CD4-positive, alpha-beta T cell treated with Interleukin-12 subunit alpha and Interleukin-12 subunit beta, for 1 hour (primary cell): ENCODE results near the gene MAP3K20.
A peak's percentile ranks its signal among the peaks of the same experiment; 100 is the strongest.

Experiments
- DNase-seq: peaks from one replicate; pipeline ENCODE4 v3.0.0-alpha.2; 2020

MAP3K20 gene

GRCh38 chr2:173051463-173052215 lies 24.0 kb upstream of the MAP3K20 start:
- DNase-seq: no peak

GRCh38 chr2:173053043-173053699 lies 22.5 kb upstream of the MAP3K20 start:
- no peak for DNase-seq

DNA sequence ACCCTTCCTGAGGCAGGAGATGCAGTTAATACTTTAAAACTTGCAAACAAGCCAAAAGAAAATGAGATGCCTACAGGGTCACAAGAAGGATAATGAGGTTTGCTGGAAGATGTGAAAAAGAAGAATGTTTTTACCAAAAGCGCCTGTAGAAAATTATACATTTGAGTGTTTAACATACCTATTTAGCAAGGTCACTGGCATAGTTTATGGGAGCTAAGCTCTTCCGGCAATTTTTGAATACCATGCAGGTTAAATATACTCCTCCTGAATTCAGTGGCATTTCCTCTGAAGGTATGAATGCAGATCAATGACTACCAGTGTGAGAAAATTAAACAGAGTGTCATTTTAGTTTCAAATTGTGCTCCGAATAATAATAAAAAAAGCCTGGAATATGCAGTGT lies 21.2 kb upstream of the MAP3K20 start:
- no peak for DNase-seq

DNA sequence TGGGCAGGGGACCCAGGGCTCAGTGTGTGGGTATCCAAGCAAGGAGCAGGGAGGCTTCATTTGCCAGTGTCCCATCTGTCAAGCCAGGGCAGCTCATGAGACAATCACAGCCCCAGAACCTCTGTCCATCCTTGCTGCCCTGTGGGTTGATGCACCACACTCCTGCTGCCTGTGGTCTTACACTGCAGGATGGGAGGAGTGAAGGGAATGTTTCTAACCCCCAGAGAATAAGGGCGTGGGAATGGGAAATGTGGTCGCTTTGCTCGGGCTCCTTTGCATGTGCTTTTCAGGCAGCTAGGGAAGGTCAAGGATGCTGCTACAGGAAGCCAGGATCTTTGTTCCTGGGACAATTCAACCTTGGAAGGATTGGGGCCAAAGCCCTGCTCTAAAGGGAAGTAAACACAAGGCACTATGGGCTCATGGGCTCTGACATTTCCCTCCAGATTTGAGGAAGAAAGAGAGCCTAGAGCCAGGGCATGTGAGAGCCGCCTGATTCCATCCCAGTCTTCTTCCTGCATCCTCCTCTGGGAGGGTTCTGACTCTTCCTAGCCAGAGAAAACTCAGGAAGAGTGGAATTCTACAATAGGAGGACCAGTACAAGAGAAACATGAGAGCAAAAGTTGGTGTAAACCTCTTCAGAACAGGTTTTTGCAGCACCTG lies 18.8 kb upstream of the MAP3K20 start:
- DNase-seq: no peak

DNA sequence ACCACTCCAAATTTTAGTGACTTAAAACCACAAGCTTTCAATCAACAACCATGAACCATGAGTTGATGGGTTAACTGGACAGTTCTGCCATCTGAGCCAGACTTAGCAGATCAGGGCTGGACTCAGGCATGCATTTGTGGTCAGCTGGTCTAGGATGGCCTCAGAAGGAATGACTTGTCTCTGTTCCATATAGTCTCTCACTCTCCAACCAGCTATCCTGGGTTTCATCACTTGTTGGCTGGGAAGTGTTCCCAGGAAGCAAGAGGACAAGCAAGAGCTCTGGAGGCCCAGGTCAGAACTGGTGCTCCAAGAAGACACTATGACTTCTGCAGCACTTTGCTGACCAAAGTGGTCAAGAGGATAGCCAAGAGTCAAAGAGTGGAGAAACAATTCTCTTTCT lies 17.5 kb upstream of the MAP3K20 start:
- no peak for DNase-seq

DNA sequence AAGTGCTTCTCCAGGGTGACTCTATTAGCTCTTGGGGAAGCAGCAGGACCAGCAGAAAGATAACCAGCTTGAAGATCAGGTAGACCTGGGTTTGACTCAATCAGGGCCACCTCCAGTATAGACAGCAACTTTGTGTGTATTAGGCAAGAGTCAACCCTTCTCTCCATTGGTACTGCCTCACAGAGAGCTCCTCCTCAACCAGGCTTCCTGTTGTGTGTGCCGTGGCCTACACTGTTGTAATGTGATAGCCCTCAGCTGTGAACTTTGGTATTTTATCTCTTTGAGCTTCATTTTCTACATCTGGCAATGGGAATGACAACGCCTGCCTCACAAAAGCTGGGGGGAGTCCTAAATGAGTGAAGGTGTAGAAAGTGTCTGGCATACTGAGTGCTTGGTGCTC lies 17.0 kb upstream of the MAP3K20 start:
- DNase-seq: no peak

DNA sequence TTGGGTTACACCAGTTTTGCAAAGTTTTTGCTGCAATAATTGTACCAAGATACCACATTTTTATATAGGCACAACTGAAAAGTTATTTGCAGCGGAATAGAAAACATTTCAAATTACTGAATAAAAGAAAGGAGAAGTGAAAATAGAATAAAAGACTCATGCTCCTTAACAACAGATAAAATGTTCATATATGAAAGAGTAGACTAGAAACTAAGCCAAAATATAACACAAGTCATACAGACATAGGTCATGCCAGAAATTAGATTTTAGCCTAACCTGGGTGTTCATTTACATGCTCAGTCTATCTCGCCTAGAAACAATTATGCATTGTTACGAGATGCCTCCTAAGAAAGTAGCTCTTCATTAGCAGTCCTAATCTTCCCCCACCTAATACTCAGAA lies 16.4 kb upstream of the MAP3K20 start:
- no peak for DNase-seq

DNA sequence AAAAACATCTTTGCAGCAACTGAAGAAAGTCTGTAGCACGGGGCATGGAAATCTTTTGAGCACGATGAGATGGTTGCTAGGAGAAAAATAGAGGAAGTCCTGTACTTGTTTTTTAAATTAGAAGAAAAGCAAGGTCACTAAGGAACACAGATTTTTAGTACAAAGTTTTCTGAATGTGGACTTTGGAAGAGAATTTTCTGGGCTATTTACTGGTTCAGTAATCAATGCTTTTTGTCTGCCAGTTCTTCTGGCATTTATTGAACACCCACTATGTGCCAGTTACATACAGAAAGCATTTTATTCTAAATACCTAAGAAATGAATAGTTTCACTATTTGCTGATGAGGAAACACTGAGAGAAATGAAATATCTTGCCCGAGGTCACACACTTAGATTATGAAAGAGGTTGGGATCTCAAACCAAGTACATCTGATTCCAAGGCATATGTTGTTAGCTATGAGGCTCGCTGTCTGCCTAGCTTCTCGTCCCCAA lies 15.6 kb upstream of the MAP3K20 start:
- no peak for DNase-seq

GRCh38 chr2:173062801-173063200 lies 12.8 kb upstream of the MAP3K20 start:
- no peak for DNase-seq

DNA sequence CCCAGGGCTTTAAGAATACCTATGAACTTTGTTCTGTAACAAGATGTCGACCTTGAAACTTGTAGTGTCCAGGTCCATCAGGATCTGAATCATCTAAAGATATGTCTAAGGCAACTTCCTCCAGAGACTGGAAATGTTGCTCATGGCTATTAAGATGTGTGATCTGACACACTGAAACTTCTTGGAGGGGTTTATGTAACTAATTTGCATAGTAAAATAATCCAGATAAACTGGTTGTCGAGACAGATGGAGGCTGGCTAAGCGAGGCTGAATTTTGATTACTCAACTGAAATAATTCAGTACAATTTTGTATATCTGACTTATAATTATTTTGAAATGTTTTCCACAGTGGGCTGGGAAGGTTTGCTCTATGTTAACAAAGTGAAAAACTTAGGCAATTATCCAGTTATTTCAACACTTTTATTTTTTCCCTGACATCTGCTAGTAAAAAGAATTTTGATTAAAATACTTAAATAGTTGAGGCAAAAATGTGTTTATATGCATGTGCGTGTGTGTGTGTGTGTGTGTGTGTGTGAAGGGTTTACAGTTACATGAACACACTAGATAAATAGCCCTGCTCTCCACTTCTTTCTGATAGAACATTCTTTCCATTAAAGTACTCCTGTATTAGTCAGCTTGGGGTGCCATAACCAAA lies 11.4 kb upstream of the MAP3K20 start:
- no peak for DNase-seq

DNA sequence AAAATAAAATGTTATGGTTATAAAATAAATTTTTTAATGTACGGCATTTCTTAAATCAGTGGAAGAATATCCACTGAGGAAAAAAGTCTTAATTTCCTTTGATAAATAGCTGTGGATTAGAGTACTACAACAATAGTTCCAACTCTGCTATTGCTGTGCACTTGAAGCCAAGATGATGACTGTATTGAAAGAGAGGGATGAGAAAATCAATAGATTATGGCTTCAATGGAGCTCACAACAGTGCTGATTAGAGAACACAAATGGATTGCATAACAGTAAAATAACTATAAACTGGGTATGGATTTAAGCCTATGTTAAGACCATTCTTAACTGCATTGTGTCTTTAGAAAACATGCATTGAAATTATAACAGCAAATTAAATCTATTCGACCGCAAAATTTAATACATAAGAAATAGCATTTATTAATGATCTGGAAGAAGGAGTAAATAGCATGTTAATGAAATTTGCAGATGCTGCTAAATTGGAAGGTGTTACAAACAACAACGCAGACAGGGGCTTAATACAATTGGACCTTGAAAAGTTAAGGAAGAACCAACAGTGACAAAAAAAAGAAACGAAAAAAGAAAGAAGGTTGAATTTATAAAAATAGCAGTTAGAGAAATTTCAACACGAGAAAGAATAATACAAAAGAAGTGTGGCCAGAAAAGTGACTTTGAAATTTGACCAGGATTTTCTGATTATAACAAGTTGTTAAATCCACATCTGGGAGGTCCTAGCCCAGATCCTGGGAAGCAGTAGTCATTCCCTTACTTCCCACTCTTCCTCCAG lies 8.6 kb upstream of the MAP3K20 start:
- no peak for DNase-seq

- DNase-seq: no peak
Measured at GRCh38 chr2:173075056-173075780, 428 bp upstream of the MAP3K20 start.

DNA sequence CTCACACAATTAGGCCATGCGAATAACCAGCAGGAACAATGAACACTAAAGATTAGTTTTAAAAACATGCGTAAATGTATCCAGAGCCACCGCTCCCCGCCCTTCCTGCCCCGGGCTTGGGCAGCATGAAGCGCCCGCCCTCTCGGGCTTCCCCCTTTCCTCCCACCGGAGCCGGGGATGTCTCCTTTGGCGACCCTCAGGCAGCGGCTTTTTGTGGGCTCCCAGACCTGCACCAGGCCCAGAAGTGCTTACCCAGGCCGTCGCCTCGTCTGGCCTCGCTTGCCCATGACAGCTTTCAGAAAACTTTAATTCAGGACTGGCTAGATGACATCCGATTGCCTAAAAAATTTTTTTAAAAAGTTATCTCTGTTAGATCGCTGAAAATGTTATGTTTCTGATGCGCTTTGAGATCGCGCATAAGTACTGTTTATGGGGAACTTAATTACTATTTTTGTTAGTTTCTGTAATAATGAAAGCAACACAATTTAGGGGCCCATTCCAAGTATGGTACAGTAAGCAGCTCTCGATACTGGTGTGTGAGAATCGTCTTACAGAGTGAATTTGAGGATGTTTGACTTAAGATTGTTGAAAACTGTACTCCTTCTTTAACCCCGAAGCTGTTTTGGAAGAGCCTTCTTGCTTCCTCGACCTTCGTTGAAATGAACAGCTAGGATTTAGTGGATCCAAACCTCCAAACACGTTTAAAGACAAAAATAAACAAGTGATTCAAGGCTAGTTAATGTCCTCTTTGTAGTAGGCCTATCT lies 1.1 kb downstream of the MAP3K20 start:
- DNase-seq: peak; percentile 2

- DNase-seq: no peak
Measured at GRCh38 chr2:173077506-173078177, 2.0 kb downstream of the MAP3K20 start.

DNA sequence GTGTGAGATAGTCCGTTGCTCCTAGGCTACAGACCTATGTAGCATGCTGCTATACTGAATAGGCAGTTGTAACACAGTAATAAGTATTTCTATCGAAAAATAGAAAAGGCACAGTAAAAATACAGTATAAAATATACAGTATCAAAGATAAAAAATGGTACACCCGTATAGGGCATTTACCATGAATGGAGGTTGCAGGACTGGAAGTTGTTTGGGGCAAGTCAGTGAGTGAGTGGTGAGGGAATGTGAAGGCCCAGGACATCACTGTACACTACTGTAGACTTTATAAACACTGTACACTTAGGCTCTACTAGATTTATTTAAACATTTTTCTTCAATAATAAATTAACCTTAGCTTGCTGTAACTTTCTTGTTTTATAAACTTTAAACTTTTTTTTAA lies 3.5 kb downstream of the MAP3K20 start:
- DNase-seq: no peak

GRCh38 chr2:173079973-173080860 lies 4.6 kb downstream of the MAP3K20 start:
- DNase-seq: no peak

DNA sequence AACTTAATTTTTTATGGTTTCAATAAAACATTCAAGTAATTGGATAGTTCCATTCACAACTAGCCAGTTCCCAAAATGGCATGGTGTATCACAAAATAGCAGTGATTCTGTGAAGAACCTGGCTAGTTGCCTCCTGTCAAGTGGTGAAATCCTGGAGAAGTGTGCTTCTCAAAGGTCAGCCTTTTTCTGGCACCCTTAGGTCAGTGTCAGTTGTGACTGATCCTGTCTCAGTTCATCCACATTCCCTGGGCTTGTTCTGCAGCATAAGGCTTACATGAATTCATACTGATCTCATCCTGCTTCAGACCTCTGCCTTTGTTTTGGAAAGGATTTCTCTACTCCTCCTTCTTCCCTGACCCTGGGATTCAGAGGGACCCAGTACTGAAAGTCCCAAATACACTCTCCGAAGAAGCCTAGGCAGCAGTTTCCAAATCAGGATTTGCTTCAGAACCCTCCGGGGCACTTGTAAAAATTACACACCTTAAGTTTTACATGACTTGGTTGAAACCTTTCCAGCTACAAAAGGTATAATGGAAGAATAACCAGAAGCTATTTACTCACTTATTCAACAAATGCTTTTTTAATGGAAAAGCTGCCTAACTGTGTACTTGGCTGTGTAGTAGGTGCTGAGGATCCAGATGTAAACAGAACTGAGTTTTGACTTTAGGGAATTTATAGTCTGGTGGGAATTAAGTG lies 11.0 kb downstream of the MAP3K20 start:
- DNase-seq: no peak

DNA sequence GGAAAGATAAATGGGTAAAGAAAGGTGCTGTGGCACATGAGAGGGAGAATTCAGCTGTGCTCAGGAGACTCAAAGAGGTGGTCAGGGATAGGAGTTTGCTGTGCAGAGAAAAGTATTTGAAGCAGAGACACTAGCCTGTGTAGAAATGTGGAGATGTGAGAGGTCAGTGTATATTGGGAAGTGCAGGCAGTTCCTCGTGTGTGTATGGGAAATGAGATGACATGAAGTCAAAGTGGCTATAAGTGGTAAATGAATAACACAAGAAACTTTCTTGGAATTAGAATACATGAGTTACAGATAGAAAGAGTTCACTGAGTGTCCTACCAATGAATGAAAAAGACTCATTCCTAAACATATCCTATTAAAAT lies 11.6 kb downstream of the MAP3K20 start:
- DNase-seq: no peak
